GM21825 (cell line): Measurements from ENCODE around the gene PCSK9.

Experiments
- ATAC-seq: cut with Tn5 transposase; IDR thresholded peaks from one replicate; pipeline ENCODE4 v1.9.1; 2021; ENCODE audit warnings: mild to moderate bottlenecking, moderate library complexity; ENCODE audit not compliant: unreplicated experiment

PCSK9 gene

DNA sequence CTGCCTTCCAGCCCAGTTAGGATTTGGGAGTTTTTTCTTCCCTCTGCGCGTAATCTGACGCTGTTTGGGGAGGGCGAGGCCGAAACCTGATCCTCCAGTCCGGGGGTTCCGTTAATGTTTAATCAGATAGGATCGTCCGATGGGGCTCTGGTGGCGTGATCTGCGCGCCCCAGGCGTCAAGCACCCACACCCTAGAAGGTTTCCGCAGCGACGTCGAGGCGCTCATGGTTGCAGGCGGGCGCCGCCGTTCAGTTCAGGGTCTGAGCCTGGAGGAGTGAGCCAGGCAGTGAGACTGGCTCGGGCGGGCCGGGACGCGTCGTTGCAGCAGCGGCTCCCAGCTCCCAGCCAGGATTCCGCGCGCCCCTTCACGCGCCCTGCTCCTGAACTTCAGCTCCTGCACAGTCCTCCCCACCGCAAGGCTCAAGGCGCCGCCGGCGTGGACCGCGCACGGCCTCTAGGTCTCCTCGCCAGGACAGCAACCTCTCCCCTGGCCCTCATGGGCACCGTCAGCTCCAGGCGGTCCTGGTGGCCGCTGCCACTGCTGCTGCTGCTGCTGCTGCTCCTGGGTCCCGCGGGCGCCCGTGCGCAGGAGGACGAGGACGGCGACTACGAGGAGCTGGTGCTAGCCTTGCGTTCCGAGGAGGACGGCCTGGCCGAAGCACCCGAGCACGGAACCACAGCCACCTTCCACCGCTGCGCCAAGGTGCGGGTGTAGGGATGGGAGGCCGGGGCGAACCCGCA, at the start of gene PCSK9:
TSS of gene PCSK9 (plus strand) at position 207 of the 741 bp plus-strand sequence. CDS start at position 497, 290 bp downstream.
- no peak for ATAC-seq

DNA sequence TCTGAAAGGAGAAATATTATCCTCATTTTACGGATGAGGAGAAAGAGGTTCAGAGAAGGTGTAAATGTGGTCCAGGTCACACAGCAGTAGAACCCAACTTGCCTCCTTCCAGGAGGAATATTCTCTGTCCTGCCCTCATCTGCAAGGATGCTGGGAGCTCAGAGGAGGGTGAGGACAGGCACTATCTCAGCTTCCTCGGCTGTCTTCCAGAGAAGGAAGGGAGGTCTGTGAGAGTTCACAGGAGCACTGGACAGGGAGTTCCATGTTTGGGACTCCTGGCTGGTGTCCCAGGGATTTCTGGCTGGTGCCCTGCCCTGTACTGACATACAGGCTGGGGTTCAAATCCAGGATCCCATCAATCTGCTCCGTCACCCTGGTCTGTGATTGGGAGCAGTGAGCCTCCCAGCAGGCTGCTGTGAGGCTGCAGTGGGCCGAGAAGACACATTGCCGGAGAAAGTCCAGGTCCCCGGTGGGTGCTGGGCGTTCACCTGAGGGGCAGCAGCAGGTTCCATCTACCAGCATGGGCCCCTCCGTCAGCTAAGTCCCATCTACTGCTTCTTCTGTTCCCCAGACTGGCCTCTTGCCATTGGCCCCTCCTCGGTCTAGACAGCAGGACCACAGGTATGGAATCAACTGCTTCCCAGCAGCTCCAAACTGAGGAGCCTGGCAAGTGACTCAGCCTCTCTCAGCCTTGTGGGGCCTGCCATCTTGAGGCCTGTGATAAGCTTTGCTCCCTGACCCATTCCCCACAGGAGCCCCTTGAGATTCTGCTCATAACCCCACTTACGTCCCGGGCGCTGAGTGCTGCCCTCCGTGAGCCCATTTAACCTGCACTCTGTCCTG, 49.2 kb upstream of the PCSK9 start:
- ATAC-seq = no peak

DNA sequence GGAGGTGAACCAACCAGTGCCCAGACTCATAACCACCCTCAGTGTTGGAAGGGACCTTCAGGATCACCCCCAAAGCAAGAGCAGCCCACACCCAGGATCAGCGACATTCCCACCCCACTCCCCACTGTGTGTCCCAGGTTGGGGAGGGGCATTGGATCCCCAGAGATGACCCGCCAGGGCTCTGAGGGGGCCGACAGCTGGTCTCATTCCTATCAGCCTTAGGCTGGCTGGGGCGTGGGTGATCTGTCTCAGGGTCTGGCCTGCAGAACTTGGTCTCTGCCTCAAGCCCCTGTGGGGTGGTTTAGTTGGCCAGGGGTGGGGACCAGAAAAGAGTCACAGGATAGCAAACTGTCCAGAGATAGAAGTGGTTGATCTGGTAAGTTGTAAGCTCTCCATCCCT, 48.4 kb upstream of the PCSK9 start:
- ATAC-seq = no peak

DNA sequence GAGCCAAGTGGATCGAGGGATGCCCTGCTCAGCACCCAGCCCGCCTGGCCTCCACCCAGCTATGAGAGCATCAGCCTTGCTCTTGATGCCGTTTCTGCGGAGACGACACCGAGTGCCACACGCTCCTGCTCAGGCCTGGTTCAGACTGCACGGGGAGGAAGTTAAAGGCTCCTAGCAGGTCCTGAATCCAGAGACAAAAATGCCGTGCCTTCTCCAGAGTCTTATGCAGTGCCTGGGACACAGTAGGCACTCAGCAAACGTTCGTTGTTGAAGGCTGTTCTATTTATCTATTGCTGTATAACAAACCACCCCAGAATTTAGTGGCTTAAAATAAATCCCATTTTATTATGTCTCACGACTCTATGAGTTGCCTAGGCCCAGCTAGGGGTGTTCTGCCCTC, 47.4 kb upstream of the PCSK9 start:
- no peak for ATAC-seq

DNA sequence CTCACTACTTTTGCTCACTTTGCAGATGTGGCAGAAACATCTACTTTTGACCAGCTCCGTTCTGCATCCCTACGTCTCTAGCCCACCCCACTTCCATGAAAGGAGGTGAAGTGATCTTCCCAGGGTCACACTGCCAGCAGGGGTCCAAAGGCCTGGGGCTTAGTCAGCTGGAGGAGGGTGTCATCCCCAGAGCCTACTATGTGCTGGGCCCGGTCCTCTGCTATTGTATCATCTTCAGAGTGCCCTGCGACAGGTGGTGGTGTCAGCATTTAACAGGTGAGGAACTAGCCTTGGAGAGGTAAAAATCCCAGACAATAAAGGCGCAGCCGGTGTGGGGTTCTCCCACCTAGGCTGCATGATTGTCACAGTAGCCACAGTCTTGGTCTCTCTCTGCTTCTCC, 46.2 kb upstream of the PCSK9 start:
- no peak for ATAC-seq

GRCh38 chr1:54994355-54994990, 44.9 kb upstream of the PCSK9 start:
- no peak for ATAC-seq

- no peak for ATAC-seq
Observed at GRCh38 chr1:54995013-54995760, 44.2 kb upstream of the PCSK9 start.

DNA sequence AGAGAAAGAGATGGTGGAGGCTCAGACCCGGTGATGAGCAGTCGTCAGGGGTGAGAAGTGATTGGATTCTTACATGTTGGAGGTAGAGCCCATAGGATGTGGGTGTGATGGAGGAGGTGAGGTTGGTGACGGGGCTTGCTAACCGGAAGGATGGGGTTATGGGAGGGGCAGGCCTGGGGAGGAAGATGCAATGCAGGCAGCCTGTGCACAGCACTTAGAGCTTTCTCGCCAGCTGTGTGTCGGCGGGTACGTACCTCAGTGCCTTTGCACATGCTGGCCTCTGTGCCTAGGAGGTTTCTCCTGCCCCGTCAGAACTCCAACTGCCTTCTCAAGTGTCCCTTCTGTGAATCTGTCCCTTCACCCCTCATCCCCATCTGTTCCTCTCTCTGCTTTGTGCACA, 43.5 kb upstream of the PCSK9 start:
- no peak for ATAC-seq

DNA sequence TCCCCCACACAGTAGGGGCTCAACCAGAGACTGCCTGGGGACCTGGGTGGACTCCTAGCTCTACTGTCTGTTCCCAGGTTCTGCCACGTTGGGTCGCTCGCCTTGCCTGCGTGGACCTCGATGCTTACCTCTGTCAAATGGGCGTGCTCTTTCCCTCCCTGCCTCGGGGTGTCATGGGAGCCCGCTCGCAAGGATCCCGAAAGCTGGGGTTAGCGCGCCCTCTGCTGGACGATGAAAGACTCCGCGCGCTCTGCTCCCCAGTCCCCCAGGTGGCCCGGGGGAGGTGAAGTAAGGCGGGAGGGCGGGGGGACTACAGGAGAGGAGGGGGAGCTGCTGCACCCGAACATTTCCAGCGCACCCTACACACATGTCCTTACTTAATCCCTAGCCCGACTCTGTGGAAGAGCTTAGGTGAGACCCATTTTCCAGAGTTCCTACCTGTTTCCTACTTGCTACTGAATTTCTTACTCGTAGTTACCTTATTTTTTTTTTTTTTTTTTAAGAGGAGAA, 42.9 kb upstream of the PCSK9 start:
- no peak for ATAC-seq

DNA sequence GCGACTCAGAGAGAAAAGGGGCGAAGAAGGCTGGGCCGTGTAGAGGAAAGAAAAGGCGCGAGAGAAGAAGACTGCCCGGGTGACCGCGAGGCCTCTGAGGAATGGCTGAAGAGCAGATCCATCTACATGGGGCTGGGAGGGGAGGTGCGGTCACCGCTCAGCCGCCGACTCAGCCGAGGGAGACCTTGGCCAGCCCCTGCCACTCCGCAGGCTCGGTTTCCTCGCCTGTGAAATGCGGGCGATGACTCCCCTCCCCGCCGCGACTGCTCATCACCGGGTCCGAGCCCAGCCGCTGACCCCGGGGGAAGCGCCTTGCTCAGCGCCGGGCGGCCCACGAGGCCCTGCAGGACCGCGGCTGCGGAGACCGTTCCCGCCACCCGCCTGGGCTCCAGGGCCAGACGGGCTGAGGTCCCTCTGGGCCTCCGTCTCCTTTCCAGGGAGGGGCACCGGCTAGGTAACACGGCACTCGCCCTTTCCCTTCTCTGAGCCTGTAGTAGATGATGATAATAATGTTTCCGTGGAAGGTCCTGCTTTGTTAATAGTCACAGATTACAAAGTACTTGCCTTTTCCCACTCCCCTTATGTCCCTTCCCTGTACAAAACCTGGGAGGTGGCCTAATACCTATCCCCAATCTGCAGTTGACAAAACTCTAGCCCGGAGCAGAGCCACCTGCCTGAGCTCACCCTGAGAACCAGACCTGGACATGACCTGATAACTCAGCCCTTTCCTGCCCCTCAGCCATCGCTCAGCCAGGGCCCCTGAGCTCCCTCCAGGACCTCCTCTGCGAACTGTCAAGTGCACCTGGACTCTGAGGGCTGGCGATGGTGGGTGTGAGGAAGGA, 42.3 kb upstream of the PCSK9 start:
- ATAC-seq = no peak

DNA sequence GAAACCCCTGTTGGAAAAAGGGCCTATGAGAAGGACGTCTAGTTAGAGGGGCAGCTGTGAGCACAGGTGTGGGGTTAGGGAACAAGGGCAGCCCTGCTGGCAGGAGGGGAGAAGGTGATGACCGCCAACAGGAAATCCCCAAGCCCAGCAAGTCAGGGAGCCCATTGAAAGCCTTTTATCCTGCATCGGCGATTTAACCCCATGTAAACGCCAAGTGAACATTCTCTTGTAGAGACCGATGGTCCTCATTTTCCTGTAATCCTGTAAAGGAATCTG, 41.7 kb upstream of the PCSK9 start:
- ATAC-seq = no peak

GRCh38 chr1:54998100-54998499, 41.2 kb upstream of the PCSK9 start:
- no peak for ATAC-seq

DNA sequence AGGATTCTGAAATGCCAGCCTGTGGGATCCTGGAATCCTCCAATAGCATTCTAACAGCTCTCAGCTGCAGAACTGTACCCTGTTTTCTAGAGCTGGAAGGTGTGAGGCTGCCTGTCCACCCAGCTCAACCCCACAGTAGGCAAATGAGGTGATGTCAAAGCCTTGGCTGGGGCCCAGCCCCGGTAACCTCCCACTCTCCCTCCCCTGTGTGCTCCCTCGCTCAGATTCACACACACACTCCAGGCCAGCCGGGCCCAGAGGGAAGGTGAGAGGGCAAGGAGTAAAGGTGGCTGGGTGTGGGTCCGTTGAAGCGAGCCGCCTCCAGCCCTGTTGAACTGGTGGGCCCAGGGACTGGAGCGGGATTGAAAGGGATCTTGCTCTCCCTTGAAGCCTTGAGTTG, 40.7 kb upstream of the PCSK9 start, which contains the start of gene BSND:
TSS of gene BSND (plus strand) at position 257 of the 400 bp plus-strand sequence. CDS start 254 bp downstream, outside the sequence.
- no peak for ATAC-seq

DNA sequence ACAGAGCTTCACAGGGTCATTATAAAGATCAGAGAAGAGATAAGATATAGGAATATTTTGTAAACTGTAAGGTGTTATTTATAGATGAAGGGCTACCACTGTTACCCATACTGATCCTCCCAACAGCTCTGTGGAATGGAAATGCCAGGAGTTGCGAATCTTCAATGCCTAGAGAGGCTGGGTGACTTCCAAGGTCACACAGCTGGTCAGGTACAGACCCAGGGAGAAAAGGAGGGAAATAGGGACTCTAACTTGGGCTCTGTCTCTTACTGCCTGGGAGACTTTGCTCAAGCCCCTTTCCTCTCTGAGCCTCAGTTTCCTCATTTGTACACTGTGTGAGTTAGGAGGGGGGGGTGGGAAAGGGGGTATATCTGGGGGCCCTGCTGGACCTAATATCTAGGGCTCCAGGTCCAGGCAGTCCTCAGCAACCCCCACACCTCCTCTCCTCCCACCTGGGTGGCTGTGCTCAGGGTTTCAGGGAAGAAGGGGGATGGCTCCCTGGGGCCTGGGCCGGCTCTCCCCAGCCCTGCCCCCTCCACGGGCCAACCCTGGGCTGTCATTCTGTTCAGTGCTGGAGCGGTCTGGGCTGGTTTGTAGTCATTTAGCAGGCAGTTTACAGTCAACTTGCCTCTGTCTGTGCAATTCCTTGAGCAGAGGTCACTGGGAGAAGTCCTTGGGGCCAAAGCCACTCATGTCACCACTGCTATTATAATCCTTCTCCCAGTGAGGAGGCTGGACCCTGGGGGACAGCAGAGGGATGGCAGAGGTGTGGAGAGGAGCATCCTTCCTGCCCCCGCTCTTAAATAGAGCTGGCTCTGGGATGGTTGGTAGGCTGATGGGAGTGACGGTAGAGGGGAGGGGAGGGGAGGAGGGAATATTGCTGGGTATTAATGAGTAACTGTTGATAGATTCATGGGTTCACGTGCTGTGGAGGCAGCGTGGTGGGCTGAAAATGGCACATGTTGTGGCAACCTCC, 39.0 kb upstream of the PCSK9 start:
- ATAC-seq = no peak

GRCh38 chr1:55001311-55001710, 38.0 kb upstream of the PCSK9 start:
- ATAC-seq = no peak

DNA sequence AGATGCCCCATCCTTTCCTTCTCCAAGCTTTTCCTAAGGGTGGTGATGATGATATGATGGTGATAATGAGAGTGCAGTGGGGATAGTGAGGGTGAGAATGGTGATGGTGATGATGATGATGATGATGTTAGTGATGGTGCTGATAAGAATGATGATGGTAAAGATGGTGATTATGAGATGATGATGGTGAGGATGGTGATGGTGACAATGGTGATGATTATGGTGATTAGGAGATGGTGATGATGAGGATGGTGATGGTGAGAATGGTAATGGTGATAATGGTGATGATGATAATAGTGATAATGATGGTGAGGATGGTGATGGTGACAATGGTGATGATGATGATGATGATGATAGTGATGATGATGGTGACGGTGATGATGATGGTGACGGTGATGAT, 36.7 kb upstream of the PCSK9 start:
- no peak for ATAC-seq

DNA sequence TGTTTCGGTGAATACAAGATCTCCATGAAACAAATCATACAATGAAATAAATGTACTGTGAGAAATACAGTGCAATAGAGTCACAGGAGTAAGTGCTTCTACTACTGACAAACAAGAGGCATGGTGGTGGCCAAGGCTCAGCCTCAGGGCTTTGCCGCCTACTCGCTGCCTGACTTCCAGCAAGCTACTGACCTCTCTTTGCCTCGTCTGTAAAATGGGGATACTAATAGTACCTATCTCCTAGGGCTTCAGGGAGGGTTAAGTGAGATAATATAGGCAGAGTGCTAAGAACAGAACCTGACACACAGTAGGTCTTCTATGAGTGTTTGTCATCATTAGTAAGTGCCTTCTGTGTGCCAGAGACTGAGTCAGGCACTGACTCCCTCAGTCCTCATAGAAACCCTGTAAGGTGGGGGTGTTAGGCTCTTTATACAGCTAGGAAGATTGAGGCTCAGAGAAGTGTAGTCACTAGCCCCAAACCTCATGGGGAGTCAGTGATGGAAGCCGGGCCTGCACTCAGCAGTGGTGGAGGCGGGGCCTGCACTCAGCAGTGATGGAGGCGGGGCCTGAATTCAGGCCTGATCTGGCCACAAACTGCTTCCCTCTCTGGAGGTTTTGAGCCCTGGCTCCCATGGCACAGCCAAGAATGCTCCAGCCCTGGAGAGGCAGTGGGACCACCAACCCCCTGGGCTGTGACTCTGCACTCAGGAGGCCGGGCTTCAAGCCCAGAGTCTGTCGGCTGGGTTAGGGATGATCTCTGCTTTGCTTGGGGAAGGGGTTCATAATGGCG, 33.8 kb upstream of the PCSK9 start:
- no peak for ATAC-seq

GRCh38 chr1:55006931-55007330, 32.4 kb upstream of the PCSK9 start:
- ATAC-seq = no peak
